IPS DF 19.7 (cell line): ENCODE data around the gene TMEM170B.
A peak's percentile ranks its signal among the peaks of the same experiment; 100 is the strongest.

Source experiments
- DNase-seq: peaks from one replicate; pipeline ENCODE4 v3.0.0-alpha.2; 2013; ENCODE audit warnings: low read depth, low spot score

The TMEM170B gene

DNA sequence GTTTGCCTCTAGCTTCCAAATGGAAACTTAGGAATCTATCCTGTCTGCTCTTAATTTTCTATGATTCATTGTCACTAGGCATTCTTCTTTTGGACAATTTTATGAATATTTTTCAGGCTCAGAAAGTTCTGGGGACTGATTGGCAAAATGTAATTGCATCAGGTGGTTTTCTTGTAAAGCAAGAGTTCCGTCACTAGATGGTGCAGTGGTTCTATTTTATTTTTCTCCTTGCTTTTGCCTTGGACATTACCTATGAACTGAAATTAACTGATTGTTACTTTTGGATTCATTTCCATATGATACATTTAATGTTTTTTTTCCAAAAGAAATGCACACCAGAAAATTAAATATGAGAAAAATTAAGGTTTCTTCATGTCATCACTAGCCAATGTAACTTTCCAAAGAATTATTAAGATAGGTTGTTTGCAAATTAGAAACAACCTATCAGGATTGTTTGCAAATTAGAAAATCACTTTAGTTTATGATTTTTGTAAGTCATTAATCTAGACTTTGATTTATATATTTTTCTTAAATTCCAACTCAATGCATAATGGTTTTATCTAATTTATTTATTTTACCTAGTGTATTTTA, 48.0 kb downstream of the TMEM170B start:
- DNase-seq, result peak; percentile 28

GRCh38 chr6:11586117-11586516, 48.6 kb downstream of the TMEM170B start:
- no peak for DNase-seq

DNA sequence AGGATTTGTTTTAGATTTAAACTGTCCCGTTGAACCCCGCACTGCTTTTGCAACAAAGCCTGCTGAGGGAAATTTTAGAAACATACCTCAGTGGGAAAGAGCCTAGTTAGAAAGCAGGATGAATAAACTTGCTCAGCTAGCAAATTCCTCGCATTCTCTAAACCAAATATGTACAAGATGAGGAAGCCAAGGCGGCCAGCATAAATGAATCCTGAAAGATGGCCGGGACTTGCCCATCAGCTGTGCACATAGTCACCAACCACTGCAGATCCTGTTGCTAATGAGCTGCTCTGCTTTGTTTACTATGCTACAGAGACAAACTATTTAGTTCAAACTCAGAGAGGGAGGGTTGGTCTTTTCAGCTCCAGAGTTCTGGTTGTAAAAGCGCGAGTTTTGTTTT, 49.0 kb downstream of the TMEM170B start:
- peak; percentile 15 for DNase-seq

- DNase-seq, result no peak
Observed at GRCh38 chr6:11589261-11589660, 51.7 kb downstream of the TMEM170B start.

GRCh38 chr6:11592294-11592906, 54.9 kb downstream of the TMEM170B start:
- no peak for DNase-seq

GRCh38 chr6:11593096-11593495, 55.5 kb downstream of the TMEM170B start:
- DNase-seq, result no peak

DNA sequence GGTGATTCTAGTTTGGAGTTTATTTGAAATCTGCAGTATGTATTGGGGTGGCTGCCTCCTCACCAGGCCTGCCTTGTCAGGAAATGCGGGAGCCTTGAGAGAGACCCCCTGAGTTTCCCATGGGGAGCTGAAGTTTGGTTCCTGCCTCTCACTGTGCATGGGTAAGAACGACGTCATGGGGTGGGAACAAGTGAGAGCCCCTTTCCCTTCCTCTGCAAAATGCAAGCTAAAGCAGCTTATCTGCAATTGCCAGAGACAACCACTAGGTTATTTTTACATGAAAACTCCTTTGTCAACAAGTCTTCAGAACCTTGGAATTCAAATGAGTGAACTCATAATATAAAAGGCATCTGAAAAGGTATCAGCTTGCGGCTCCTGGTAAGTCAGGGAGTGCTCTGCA, 58.4 kb downstream of the TMEM170B start:
- no peak for DNase-seq

GRCh38 chr6:11596640-11597237, 59.2 kb downstream of the TMEM170B start:
- no peak for DNase-seq

DNA sequence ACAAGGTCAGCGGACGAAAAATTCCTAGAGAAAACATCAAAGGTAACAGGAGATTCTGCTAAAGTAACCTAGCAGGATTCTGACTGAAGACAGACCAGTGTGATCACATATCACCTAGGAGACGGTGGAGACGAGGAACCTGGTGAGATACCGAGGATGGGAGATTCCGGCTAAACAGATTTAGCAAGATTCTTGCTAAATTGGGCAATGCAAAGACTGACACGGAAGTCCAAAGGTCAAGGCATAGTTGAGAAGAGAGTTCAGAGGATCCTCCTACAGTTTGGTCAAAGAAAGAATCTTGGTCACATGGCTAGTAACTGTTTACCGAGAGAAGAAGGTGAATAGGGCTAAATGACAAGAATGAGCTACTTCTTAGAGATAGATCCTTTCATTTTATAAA, 61.1 kb downstream of the TMEM170B start:
- no peak for DNase-seq

DNA sequence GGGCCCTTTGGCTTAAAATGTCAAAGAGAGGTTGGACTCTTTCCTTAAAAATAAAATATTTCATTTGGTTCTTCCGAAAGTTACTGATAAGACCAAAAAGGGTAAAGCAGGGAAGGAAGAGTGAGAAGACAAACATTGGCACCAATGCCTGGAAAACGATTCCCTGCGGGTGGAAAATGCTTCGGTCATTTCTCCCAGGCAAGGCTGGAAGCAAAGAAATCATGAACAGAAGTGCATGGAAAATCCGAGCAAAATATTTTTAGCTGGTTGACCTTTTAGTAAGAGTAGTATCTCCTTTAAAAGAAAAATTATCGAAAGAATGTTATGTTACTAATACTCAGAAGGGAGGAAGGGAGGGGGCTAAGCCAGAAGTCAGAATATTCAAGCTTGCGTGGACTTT, 62.7 kb downstream of the TMEM170B start:
- DNase-seq, result no peak

DNA sequence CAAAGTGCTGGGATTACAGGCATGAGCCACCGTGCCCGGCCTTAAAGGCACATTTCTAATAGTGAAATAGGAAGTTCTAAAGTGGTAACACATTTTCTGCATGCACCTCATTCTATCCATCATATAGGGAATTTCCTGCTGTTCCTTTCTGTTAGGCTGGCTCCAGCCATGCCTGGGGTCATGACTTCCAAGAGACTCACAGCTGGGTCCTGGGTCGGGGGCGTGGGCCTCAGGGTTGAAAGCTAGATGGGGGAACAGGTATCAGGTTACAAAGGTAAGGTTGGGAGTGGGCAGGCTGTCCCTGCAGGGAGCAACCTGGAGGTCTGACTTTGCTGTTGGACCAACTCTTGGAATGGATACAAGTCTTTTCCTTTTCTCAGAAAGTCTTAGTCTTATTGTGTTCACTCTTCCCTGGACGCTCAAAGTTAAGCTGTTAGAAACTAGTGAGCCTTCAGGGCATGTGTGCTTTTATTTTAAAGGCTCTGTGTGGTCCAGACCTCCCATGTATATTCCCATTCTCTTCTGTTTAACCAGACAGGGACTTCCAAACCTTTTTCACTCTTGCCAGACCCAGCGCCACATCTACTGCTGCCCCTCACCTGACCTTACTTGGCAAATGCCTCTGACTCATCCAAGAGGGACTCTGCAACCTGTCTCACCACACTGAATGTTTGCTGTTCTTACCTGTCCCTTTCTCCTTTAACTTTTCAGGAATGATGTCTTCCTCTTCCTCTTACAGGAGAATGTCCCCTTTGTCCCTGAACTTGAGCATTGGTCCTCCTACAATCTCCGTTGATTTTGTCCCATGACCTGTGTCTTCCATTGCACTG, 64.4 kb downstream of the TMEM170B start:
- DNase-seq, result no peak

- no peak for DNase-seq
Observed at GRCh38 chr6:11604215-11604614, 66.7 kb downstream of the TMEM170B start.

DNA sequence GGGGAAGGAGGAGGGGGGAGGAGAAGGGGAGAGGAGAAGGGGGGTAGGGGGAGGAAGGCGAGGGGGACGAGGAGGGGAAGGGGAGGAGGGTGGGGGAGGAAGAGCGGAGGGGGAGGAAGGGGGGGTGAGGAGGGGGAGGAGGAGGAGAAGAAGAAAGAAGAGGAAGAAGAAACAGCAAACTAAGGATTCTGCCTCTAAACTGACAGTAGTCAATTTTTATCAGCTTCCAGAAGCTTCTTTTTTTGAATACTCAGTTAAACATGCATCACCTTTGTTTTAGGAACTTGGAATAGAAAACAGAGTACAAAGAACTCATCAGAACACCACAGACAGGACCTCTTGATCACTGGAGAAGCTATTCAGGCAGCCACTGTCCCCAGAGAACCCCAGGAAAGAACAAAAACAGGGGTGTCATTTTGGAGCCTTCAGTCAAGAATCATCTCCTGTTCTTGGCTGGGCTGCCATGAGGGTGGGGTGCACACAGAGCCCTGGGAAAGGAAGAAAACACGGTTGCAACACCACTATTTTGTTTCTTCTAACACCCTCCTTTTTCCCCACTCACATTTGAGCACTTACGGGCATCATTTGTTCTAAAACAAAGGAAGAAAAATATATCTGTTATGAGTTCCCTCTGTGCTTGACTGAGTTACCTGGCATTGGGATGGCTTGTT, 67.4 kb downstream of the TMEM170B start:
- DNase-seq, result no peak

DNA sequence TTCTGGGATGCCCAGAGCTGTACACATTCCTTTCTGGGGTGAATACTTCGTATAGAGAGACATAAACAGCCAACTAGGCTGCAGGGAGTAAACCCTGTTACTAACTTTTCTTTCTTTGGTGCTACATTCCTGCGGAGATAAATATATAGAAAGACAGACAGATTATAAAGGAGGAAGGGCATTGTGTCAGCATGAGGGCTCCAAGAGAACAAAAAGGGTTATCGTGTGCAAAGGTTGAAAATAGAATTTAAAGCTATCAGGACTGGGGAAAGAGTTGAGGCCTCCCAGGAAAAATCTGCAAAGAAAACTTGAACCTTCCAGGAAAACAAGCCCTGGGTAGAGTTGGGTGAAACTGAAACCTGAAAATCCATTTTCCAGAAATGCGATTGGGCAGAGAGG, 68.0 kb downstream of the TMEM170B start:
- DNase-seq, result no peak

GRCh38 chr6:11606332-11606731, 68.8 kb downstream of the TMEM170B start:
- DNase-seq, result no peak

DNA sequence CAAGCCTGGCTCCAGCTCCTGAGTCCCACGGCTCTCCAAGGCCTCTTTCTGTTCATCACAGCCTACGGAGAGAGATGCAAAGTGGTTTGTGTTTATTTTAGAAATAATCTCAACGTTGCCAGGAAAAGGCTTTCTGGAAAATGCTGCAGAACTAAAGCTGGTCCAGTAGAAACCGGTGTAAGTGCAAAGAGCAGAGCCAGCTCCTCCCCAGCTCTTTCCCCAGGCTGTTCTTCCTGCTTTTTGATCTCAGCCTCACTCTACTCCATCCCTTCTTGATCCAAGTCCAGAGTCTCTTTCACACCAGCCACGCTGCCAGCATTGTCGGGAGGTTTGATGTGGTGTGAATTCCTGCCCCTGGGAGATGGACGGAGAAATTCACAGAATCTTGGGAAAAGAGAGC, 69.8 kb downstream of the TMEM170B start:
- DNase-seq, result no peak

DNA sequence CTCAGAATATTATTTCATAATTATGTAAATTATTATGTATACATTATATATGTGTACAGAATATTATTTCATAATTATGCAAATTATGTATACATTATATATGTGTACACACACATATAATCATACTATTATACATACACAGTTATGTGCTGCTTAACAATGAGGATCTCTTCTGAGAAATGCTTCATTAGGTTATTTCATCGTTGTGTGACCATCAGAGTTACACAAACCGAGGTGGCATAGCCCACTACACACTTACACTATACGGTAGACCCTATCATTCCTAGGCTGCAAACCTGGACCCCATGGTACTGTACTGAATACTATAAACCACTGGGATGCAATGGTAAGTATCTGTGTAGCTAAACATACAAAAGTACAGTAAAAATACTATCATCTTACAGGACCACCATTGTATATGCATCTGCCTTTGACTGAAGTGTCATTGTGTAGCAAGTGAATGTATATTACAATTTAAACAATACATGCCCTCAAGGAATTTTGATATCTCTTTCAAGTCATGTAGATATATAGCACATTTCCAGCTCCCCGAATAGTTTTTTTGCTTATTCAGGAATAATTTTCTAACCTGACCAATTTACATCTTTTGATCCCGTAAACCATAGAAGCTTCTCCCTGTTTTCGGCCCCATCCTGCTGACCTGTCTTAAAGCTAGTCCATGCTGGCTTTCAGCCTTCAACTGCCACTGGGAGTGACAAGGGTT, 71.2 kb downstream of the TMEM170B start:
- no peak for DNase-seq

DNA sequence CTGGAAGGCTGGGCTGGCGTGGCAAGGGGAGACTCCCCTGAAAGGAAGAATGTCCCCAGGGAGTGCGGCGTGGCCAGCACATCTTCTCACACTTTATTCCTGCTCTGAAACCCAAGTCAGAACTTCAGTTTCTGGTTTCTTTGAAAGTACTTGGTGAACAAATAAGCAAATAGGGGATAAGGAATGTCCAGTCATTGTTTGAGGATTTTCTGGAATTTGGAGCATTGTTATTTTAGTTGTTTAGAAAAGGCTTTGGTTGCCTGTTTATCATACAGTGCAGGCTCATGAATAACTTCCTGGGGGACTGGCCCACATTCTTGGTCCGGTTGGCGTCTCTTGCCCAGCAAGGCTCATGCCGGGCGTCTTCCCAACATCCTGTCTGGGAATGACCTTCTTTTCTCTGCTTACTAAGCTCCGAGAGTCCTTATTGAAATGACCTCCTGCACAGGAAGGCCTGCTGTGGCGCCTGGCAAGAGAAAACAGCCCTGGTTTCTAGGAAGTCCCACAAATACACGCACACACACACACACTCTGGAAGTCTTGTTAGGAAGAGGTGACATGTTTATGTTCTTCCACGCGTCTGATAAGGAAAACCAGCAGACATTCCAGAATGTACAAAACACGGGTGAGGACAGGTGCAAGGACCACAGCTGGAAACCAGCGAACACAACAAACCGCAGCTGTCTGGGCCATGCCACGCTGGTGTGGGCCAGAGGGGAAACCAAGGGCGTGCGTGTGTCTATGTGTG, 71.9 kb downstream of the TMEM170B start:
- DNase-seq, result no peak

DNA sequence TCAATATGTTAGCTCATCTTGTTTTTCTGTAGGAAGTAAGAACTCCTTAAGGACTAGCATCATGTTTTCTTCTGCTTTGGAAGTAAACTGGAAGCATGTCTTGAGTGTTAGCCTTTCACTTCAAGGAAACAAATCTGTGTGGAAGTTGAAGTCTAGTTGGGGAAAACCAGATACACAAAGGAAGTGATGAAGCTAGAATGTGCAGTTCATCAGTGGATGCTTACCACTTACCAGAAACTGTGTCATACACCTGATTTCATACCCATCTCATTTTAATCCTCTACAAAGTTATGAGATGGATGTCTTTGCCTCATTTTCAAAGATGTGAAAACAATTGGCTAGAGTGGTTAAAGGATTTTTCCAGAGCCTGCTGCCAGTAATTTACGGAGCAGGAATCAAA, 75.8 kb downstream of the TMEM170B start:
- no peak for DNase-seq

DNA sequence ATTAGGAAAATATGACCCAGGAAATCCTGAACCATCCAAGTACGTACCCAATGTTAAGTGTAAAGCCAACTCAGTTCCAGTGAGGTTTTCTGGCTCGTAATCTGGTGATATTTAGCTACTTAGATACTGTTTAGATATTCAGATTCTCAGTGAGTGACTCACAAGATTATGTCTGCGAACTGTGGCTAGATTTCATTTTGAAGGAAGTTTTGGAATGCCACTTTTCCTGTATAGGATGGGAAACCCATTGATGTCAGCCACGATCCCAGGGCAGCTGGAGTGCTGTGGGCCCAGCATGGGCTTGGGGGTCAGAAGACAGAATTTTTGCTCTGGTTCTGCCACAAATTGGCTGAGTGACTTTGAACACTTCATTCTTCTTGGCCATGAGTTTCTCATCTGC, 76.3 kb downstream of the TMEM170B start:
- DNase-seq, result no peak
